Right kidney (tissue), 1 donor: ENCODE data around the gene HNRNPAB.
"Not testable (repeated sequence)": the region's sequence is repeated elsewhere in the genome, so short reads cannot be mapped to it uniquely, and the experiment has no call there.

ENCODE experiments used
- DNase-seq: peaks from one replicate; pipeline ENCODE4 v3.0.0-alpha.2; 2016

The HNRNPAB gene

GRCh38 chr5:178193251-178193809 lies 11.0 kb upstream of the HNRNPAB start:
- no peak for DNase-seq

GRCh38 chr5:178194026-178194425 lies 10.3 kb upstream of the HNRNPAB start:
- no peak for DNase-seq

GRCh38 chr5:178196281-178196812 lies 8.0 kb upstream of the HNRNPAB start:
- no peak for DNase-seq

GRCh38 chr5:178196986-178197385 lies 7.3 kb upstream of the HNRNPAB start:
- DNase-seq, result no peak

- DNase-seq, result not testable (repeated sequence)
Measured at GRCh38 chr5:178198151-178198550, 6.2 kb upstream of the HNRNPAB start.

GRCh38 chr5:178198706-178199105 lies 5.6 kb upstream of the HNRNPAB start:
- DNase-seq, result no peak

- DNase-seq, result no peak
Measured at GRCh38 chr5:178199581-178200434, 4.5 kb upstream of the HNRNPAB start.

GRCh38 chr5:178201221-178201926 lies 3.0 kb upstream of the HNRNPAB start:
- DNase-seq, result no peak

- DNase-seq, result no peak
Measured at GRCh38 chr5:178201927-178202235, 2.5 kb upstream of the HNRNPAB start.

DNA sequence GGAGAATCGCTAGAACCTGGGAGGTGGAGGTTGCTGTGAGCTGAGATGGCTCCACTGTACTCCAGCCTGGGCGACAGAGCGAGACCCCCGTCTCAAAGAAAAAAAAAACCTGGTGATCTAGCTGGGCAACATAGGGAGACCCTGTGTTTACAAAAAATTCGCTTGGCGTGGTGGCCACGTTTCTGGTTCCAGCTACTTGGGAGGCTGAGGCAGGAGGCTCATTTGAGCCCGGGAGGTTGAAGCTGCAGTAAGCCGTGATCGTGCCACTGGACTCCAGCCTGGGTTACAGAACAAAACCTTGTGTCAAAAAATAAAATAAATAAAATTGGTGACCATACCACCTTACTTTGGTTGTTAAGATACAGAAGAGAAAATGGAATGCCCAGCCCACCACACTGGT lies 1.8 kb upstream of the HNRNPAB start:
- DNase-seq, result no peak

GRCh38 chr5:178203670-178204181 lies 607 bp upstream of the HNRNPAB start:
- DNase-seq, result no peak

- peak; percentile 69 for DNase-seq
Measured at GRCh38 chr5:178204935-178205748, 809 bp downstream of the HNRNPAB start.

GRCh38 chr5:178205749-178206047 lies 1.4 kb downstream of the HNRNPAB start:
- no peak for DNase-seq

DNA sequence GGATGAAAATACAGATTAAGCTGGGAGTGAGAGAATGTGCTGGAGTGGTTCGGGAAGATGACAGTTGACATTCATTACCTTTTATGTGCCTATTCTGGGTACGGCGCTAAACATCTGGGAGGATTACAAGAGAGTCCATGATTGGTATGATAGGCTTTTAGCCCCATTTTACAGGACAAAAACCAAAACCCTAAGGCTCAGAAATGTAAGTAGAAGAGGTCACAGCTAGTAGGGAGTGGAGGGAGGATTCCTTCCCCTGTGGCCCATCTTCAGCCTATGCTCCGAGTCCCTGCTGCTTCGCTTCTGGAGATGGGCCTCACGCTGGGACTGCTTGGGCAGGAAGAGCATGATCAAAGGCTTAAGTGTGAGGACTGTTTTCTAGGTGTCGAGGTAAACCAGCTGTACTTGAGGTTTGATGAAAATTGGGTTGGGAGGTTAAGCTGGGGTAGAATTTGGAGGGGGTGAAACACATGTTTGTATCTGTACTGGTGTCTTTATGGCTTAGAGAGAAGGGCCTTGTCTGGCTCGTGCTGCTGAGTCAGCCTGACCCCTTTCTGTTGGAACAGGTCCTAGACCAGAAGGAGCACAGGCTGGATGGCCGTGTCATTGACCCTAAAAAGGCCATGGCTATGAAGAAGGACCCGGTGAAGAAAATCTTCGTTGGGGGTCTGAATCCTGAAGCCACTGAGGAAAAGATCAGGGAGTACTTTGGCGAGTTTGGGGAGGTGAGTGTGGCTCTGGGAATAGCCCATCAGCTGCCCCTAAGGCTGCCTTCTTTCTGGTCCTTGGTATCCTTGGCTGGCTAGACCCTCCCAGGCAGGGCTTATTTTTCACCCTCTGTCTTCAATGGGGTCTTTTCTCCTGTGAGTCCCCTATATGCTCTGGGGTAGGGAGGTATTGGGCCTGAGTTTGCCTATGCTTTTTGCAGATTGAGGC lies 2.1 kb downstream of the HNRNPAB start:
- no peak for DNase-seq

GRCh38 chr5:178207183-178207916 lies 3.0 kb downstream of the HNRNPAB start:
- no peak for DNase-seq

GRCh38 chr5:178207917-178208280 lies 3.6 kb downstream of the HNRNPAB start:
- no peak for DNase-seq

DNA sequence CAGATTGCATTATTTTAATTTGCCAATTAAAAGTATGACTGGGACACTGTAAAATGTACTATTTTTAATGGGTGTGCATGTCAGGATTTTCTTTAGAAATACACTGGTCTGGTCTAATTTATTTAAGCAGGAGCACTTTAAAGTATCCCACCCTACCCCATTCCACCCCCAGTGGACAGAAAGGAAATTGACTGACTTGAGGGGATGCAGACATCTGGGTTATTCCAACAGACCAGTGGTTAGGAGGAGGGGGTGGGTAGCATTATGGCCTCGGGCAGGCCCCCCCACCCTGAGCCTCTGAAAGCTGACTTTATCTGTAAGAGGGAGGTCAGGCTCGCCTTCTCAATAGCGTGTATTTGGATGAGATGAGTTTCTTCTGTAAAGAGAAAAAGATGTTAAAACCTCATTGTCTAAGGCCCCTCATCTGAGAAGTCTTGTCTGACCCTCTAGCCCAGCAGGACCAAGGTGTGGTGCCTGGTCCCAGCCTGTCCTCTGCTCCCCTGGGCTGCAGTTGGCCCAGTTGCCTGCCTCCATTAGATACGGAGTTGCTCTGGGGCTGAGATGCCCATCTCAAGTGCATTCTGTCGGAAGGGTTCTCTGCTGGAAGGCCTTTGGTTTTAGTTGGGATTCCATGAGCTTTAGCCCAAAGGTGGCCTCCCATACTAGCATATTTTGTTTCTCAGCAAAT lies 4.4 kb downstream of the HNRNPAB start:
- DNase-seq, result no peak

DNA sequence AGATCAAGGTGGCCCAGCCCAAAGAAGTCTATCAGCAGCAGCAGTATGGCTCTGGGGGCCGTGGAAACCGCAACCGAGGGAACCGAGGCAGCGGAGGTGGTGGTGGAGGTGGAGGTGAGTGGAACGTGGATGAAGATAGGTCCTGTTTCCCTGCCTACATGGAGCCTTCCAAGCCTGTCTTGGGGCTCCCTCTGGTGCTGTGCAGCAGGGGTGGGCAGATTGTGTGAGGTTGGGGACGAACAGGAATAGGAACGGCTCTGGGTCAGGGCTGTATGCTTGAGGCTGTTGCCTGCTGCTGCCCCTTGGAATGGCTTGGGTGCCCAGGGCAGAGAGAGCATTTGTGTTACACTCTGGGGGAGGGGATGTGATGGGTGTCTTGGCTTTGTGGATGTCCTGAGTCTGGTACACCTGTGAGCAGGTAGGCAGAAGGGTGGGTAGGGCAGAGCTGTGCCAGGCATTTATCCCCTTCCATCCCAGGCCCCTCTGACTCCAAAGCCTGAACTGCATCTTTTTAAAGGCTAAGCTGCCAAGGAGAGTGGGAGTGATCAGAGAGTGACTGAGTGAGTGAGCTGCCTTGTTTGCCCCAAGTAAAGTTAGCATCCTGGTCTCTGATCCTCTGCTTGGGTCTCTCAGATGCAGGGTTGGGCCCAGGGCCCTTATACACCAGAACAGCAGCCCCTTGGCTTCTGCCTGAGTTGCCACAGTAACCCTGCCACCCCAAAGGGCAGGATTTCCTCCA lies 5.2 kb downstream of the HNRNPAB start:
- no peak for DNase-seq

DNA sequence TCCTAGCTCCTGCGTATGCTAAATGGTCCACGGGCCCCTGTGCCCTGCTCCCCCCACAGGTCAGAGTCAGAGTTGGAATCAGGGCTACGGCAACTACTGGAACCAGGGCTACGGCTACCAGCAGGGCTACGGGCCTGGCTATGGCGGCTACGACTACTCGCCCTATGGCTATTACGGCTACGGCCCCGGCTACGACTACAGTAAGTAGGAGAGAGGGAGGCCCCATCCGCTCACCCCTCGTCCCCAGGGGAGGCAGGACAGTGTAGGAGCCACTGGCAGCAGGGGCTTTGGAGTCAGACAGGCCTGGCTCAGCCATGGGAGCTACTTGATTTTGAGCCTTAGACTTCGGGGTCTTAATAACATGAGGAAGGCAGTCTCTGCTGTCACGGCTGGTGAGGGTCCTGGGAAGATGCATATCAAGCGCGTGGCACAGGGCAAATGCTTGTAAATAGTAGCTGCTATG lies 5.8 kb downstream of the HNRNPAB start:
- DNase-seq, result no peak
